ENCODE measurements around the gene ARHGAP32.
"Not testable (repeated sequence)": the region's sequence is repeated elsewhere in the genome, so short reads cannot be mapped to it uniquely, and the experiment has no call there.

The ARHGAP32 gene

DNA sequence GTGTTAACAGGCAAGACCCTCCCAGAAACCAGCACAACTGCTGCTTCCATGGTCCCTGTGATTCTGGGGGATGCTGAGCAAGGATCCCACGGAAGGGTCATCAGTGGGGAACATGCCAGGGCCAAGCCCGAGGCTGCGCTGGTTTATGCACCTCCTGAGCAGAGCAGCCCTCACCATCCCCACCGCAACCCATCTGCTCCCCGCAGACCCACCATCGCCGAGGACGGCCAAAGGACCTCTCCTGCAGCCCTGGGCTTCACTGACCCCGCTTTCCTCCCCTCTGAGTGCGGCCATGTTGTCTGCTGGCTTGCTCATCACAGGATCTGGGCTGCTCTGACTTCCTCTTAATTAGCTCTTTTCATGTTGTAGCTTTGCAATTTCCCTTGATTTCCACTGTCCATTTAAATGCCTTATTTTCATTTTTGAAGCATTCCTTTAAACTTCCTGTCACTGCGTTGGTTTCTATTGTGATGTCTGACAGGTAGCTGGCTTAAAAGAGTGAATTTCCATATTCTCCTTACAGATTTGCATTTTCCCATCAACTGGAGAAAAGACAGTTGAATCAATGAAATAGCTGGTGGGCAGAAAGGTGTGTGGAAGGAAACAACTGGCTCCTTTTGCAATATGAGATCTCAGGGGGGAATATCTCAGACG lies 264.3 kb downstream of the ARHGAP32 start:
- no peak for FAIRE-seq

DNA sequence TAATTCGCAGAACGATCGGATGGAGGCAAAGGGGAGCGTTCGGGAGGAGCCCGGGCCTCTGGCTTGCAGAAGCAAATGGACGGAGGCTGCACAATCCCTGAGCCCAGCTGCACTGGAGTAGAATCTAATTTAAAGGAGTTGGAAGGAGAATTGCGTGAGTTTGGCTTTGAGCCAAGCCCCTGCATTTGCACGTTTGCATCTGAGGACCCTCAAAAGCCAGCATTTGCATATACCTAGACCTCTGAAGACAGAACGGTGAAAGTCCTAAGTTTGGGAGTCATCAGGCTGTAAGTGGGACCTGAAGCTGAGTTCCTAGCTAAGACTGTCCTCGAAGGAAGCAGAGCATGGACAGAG lies 265.0 kb downstream of the ARHGAP32 start:
- no peak for FAIRE-seq

DNA sequence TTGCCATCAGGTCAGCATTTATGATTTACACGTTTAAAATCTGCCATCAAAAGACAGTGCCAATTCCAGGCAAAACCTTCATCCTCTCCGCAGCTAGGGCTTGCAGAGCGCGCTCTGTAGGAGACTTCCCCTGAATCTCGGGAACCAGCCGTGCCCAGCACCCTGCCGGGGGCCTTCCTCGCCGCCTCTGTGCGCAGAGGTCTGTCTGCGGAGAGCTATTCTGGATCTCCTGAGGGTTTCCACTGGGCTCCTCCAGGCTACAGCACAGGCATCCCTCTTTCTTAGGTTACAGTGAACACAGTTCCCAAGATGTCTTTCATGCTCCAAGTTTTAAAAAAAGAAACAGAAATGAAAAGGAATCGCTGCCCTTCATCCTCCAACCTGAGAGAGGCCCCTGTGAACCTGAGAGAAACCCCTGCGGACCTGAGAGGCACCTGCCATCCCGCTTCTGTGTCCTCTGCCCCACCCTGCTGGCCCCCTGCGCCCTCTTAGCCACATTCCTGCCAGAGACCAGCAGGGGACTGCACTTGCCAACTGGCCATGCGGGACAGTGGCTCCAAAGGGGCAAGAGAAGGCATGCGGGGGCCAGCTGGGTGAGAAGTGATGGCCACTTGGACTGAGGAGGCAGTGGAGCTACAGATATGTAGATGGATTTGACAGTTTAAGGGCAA lies 265.6 kb downstream of the ARHGAP32 start:
- no peak for FAIRE-seq

DNA sequence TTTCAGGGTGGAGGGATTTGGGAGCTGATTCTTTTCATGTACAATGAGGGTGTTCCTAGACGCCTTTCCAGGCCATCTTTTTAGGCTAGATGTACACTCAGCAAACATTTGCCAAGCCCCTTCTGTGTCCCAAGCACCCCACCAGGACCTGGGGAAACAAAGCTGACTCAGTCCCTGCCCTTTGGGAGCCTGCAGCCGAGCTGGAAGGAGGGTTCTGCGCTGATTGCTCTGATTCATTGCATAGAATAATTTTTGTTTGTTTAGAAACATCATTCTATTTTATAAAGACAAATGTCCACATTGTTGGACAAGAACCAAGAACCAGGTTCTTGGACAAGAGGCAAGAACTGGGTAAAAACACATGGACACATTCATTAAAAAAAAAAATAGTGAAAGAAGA lies 266.1 kb downstream of the ARHGAP32 start:
- no peak for FAIRE-seq

DNA sequence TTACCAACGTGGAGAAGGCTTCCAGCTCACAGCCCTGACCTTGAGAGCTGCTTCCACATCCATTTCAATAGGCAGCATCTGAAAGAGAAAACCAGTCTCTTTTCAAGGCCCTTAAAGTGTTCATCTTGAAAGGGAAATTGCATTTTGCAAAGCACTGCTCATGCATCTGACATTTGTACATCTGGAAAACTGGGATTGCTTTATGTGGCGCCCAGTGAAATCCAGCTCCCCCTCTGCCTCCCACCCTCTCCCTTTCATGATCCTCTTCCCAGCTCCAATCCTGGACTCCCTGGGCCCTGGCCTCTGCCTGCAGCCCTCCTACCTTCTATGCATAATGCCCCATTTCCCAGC lies 266.9 kb downstream of the ARHGAP32 start:
- no peak for FAIRE-seq

DNA sequence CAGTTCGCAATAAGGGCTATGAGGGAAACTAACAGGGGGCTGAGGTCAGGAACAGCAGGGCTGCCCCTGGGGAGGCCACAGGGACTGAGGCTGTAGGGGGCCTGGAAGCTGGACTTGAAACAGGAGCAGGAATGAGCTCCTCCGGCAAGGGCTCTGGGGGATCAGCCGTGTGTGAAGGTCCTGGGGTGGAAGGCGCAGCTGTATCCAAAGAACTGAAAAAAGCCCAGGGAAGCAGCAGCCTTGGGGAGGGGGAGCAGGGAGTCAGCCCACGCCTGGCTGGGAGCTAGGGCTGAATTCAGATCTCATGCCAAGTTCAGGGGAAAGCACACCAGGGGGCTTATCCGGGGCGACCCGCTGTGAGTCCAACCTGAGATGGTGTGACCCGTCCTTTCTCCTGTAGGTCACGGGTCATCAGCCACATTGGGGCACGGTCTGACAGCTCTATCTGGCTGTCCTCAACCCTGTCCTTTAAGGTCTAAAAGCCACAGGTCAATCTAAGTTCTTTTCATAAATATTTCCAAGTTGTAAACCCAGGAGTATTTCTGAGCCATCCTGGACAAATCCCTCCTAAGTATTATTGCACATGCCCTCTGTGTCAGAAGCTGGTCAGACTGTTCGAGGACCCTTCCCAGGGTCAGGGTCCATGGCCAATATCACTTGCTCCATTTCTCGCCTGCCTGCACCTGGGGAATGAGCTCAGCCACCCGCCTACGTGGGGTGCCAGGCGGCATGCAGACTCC lies 267.4 kb downstream of the ARHGAP32 start:
- no peak for FAIRE-seq

DNA sequence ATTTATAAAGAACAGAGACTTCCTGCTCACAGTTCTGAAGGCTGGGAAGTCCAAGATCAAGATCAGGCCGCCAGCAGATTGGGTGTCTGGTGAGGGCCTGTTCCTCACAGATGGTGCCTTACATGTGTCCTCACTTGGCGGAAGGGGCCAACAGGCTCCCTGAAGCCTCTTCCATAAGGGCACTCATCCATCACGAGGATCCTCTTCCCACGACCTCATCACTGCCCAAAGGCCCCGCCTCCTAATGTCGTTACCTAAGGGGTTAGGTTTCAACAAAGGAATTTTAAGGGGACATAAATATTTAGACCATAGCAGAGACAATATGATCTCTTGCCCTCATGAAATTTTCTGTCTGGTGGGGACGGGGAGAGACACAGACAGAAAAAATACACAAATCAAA lies 268.0 kb downstream of the ARHGAP32 start:
- FAIRE-seq = no peak

DNA sequence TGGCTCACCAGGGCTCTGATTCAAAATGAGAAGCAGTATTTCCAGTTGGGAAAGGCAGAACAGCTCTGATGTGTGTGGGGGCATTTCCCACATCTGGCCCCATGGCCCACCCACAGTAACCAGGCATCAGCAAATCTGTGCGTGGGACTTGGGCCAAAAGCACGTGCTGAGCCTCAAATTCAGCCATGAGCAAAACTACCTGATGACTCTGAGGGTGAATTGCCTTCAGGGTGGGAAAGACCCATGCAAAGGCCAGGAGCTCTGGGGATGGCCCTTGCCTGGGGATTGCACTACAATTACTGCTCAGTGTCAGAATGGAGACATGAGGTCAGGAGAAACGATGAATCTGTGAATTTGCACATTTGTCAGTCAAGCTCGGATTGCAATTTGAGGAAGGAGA lies 270.3 kb downstream of the ARHGAP32 start:
- FAIRE-seq = no peak

DNA sequence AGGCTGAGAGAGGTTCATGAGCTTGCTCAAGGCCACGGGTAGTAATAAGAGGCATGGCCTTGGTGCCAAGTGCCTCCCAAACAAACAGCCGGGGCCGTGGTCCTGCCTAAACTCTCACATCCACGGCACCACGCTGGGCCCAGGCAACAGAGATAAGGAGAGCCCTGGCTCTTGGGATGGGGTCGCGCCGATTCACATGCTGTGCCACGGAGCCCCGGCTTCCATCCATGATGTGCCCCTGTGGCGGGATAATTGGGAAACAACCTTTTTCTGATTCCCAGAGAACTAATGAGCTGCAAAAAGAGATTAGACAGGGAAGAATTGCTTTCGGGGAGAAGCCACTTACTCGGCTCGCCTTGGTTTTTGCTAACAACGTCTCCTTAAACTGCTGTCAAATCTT lies 271.5 kb downstream of the ARHGAP32 start:
- no peak for FAIRE-seq

DNA sequence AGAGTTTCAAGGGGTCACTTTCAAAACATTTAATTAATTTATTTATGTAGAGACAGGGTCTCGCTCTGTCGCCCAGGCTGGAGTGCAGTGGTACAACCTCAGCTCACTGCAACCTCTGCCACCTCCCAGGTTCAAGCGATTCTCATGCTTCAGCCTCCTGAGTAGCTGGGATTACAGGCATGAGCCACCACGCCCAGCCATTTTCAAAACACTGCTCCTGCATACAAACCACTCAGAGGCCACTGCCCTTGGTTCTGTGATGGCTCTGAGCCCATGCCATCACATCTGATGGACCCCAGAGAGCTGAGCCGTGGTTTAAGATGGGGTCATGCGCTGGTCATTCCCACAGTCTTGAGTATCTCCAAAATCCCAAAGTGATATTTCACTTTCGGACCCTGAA lies 272.5 kb downstream of the ARHGAP32 start:
- FAIRE-seq = not testable (repeated sequence)

DNA sequence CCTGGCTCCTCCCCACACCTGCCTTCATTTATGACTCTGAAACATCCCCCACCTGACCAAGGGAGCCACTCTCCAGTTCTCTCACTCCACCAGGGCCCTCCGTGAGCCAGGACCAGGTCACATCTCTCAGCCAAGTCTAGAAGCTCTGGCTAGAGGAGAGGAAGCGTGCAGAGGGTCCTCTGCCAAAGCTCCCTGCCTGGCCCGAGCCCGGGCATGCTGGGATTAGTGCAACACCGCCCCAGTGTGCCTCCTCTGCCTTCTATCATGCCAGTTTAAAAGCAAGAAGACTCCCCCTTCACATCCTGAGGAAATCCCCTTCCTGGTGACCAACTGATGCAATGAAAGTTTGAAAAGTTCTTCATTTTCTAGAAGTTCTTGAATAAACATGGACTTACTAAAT lies 272.9 kb downstream of the ARHGAP32 start:
- no peak for FAIRE-seq

DNA sequence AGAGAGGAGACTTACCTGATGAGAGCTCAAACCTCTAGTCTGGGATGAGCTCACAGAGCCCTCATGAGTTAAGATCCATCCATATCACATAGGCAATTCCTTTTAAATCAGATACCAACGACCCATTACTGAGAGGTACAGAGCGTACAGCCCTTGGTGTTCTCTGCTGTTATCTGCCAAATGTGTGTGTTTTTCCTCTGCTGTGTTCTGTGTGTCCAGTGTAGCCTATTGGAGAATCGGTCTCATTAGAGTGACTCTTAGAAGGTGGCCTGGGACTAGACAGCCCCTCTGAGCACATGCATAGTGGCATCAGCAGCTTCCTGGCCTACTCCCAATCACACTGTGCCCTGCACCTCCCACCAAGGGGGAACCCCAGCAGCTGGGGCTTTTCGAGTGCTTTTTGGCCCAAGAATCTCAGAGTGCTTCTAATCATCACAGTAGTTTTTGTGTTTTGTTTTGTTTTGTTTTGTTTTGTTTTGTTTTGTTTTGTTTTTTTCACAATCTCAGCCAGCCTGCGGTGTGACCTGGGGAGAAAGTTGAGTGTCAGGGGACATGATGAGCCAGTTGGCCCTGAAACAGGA lies 274.9 kb downstream of the ARHGAP32 start:
- FAIRE-seq = no peak

DNA sequence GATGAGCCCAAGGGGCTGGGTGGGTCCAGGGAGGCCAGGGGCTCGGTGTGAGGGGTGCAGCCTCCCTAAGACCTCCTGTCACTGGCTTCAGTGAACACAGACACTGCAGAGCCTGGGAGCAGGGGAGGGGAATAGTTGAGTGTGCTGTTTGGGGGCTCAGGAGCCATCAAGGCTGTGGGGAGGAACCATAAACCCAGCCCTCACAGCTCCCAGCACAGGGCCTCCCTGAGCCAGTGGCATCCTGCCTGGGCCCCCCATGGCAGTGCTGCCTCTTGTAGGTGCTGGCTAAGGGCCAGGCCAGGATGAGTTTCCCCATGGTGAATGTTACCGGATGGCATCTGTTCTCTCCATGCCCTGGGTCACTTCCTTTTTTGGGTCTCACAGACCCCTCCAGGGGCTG lies 275.4 kb downstream of the ARHGAP32 start:
- FAIRE-seq = no peak

DNA sequence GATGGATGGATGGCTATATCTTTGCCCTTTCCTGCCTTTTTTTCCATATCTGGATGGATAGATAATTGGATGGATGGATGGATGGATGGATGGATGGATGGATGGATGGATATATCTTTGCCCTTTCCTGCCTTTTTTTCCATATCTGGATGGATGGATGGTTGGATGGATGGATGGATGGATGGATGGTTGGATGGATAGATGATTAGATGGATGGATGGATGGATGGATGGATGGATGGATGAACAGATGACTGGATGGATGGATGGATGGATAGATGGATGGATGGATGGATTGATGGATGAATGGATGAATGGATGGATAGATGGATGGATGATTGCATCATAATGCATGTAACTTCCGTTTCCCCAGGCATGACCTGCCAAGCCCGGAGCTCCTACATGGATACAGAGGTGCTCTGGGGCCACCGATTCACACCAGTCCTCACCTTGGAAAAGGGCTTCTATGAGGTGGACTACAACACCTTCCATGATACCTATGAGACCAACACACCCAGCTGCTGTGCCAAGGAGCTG lies 276.0 kb downstream of the ARHGAP32 start:
- FAIRE-seq = no peak

DNA sequence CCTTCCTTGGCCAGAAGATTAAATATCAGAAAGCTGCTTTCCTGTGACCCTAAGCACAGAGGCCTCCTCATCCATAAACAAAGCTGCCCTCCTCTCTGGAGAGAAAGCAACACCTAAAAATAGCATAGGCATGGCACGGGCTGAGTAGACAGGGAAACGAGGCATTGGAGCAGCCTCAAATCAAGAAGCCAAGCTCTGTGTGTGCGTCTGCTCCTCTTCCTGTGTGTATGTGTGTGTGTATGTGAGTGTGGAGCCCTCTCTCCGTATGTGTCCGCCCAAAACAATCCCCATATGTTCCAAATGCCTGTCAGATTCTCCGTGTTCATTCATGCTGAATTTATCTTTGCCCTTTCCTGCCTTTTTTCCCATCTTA lies 277.0 kb downstream of the ARHGAP32 start:
- no peak for FAIRE-seq

Measured in G401.6 (cell line).